GM12892 (cell line): ENCODE data around the gene CASKIN1.
"Not testable (repeated sequence)": the region's sequence is repeated elsewhere in the genome, so short reads cannot be mapped to it uniquely, and the experiment has no call there.

Source experiments
- POLR2A ChIP-seq: IDR thresholded peaks from 2 replicates; pipeline ENCODE4 v1.6.1; 2011; ENCODE audit warnings: low read depth, low read length, control low read depth
- TAF1 ChIP-seq: IDR thresholded peaks from 2 replicates; pipeline ENCODE4 v1.6.1; 2011; ENCODE audit warnings: low read depth, mild to moderate bottlenecking, control low read depth, low read length, borderline replicate concordance

DNA sequence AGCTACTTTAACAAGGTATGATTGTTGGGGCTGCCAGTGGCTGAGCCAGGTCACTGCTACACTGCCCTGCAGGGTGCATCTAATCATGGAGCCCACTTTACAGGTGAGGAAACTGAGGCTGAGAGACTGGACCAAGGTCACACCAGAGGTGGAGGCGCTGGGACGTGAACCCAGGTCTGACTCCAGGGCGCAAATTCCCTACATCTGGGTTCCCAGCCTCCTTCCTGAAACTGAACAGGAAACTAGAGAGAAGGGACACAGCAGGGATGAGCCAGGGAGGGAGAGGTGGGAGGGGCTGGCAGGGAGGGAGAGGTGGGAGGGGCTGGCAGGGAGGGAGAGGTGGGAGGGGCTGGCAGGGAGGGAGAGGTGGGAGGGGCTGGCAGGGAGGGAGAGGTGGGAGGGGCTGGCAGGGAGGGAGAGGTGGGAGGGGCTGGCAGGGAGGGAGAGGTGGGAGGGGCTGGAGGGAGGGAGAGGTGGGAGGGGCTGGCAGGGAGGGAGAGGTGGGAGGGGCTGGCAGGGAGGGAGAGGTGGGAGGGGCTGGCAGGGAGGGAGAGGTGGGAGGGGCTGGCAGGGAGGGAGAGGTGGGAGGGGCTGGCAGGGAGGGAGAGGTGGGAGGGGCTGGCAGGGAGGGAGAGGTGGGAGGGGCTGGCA lies 68.7 kb downstream of the CASKIN1 start:
- TF ChIP-seq POLR2A, TAF1: not testable (repeated sequence)
